ENCODE results near the gene FOXO4. TPM values are rescaled to one million over a fixed set of nuclear protein-coding genes. Genes with fewer than 3 reads are reported as not detected.

The FOXO4 gene
- total and polyA plus RNA-seq, 2 of the 13 experiments (the other 11 are each of a cell fraction or from before 2014, with no cell fraction given): 5.1 to 5.7 TPM

- TF ChIP-seq AHDC1 (CRISPR knock-in tag; IDR thresholded peaks at IDR 0.05; ENCODE audit: borderline replicate concordance) (peak; percentile 41; the same call in 1 of the 2 replicates), ZNF710 (CRISPR knock-in tag; IDR thresholded peaks at IDR 0.05; ENCODE audit: borderline replicate concordance) (peak; percentile 59; the same call in 1 of the 2 replicates), ZNF136 (CRISPR knock-in tag; IDR thresholded peaks at IDR 0.05; ENCODE audit: low read depth) (no peak), ZBTB26 (CRISPR knock-in tag; IDR thresholded peaks at IDR 0.05; ENCODE audit: borderline replicate concordance) (peak; percentile 100), ZNF232 (CRISPR knock-in tag; IDR thresholded peaks at IDR 0.05; ENCODE audit: borderline replicate concordance) (peak; percentile 65; the same call in 1 of the 2 replicates), ZNF275 (CRISPR knock-in tag; IDR thresholded peaks at IDR 0.05; ENCODE audit: borderline replicate concordance) (no peak), RARG (CRISPR knock-in tag; IDR thresholded peaks at IDR 0.05; ENCODE audit: low read depth) (no peak), GPBP1L1 (CRISPR knock-in tag; IDR thresholded peaks at IDR 0.05) (no peak), DPF2 (CRISPR knock-in tag; IDR thresholded peaks at IDR 0.05; ENCODE audit: borderline replicate concordance, low read depth) (peak; percentile 64; the same call in 1 of the 2 replicates), TEAD3 (CRISPR knock-in tag; optimal IDR thresholded peaks at IDR 0.05; ENCODE audit: borderline replicate concordance) (peak; percentile 65), CAMTA2 (CRISPR knock-in tag; IDR thresholded peaks at IDR 0.05; ENCODE audit: borderline replicate concordance) (no peak), FOSL2 (CRISPR knock-in tag; IDR thresholded peaks at IDR 0.05) (0 out of 2 replicates have a peak, but pooled peaks have one; percentile 21), HNF4G (IDR thresholded peaks at IDR 0.05; ENCODE audit: borderline replicate concordance, low read depth, low read length) (peak; percentile 71), HNF4G (CRISPR knock-in tag; IDR thresholded peaks at IDR 0.05; ENCODE audit: borderline replicate concordance, low read depth) (no peak), HDAC2 (CRISPR knock-in tag; IDR thresholded peaks at IDR 0.05) (peak; percentile 56; the same call in 1 of the 2 replicates)
These were observed 14.1 kb upstream of the FOXO4 start (continued) for GRCh38 chrX:71081330-71082123.

Measured in HepG2 (cell line).